Measurements from ENCODE around the gene EHD3.

Gene EHD3

GRCh38 chr2:31314761-31315160, 80.8 kb downstream of the EHD3 start:
- no peak for TF ChIP-seq ZFX (IDR thresholded peaks at IDR 0.05; ENCODE audit: borderline replicate concordance)
- no peak for TF ChIP-seq CTCF (IDR thresholded peaks at IDR 0.05)
- no peak overlapping the region for H3K27ac ChIP-seq

GRCh38 chr2:31317396-31317795, 83.4 kb downstream of the EHD3 start:
- no peak for TF ChIP-seq ZFX (IDR thresholded peaks at IDR 0.05; ENCODE audit: borderline replicate concordance)
- TF ChIP-seq CTCF (IDR thresholded peaks at IDR 0.05) = no peak
- no peak overlapping the region for H3K27ac ChIP-seq

GRCh38 chr2:31318361-31319336, 84.7 kb downstream of the EHD3 start:
- TF ChIP-seq ZFX (IDR thresholded peaks at IDR 0.05; ENCODE audit: borderline replicate concordance) = no peak
- TF ChIP-seq CTCF (IDR thresholded peaks at IDR 0.05) = no peak
- H3K27ac ChIP-seq = no peak overlapping the region
